CD14-positive monocyte (primary cell): ENCODE data around the gene SPRY4. TPM values are rescaled to one million over a fixed set of nuclear protein-coding genes. Genes with fewer than 3 reads are reported as not detected.

Experiments
- DNase-seq, 3 donors: peaks; one replicate each; pipeline ENCODE4 v3.0.0-alpha.2; 2011 to 2022
- H2AFZ ChIP-seq: 2 replicates; pipeline ENCODE4 v1.6.0; 2012; ENCODE audit warnings: mild to moderate bottlenecking, low read depth, low read length, inconsistent platforms; ENCODE audit not compliant: insufficient read depth, poor library complexity, severe bottlenecking
- H3K27ac ChIP-seq, 2 donors: 1 replicate in 1 of 2; 2 replicates in 1 of 2; pipeline ENCODE4 v1.5.1; 2012 to 2013; ENCODE audit warnings: low read length in 2 of 2, control low read depth in 1 of 2, inconsistent platforms in 1 of 2, low read depth in 1 of 2, mild to moderate bottlenecking in 1 of 2
- H3K27me3 ChIP-seq, 2 donors: one replicate each; pipeline versions ENCODE4 v1.6.0 to v1.6.1; 2011 to 2013; ENCODE audit warnings: low read length in 2 of 2; ENCODE audit not compliant: control insufficient read depth in 2 of 2, insufficient read depth in 2 of 2
- H3K36me3 ChIP-seq, 2 donors: replicated peaks in 1 of 2; 1 replicate in 1 of 2; 2 replicates in 1 of 2; pipeline versions ENCODE4 v1.5.1 to v1.6.1; 2012 to 2013; ENCODE audit warnings: low read length in 2 of 2, control low read depth in 1 of 2, inconsistent platforms in 1 of 2, mild to moderate bottlenecking in 1 of 2; ENCODE audit not compliant: insufficient read depth in 2 of 2, control insufficient read depth in 1 of 2
- H3K4me1 ChIP-seq, 2 donors: 1 replicate in 1 of 2; 2 replicates in 1 of 2; pipeline versions ENCODE4 v1.5.1 to v1.6.1; 2012 to 2013; ENCODE audit warnings: low read length in 2 of 2, control low read depth in 1 of 2, inconsistent platforms in 1 of 2, mild to moderate bottlenecking in 1 of 2, moderate library complexity in 1 of 2; ENCODE audit not compliant: insufficient read depth in 2 of 2, control insufficient read depth in 1 of 2
- H3K4me2 ChIP-seq: replicated peaks from 2 replicates; pipeline ENCODE3; 2012; ENCODE audit warnings: low read length, moderate library complexity, mild to moderate bottlenecking; ENCODE audit not compliant: poor library complexity, severe bottlenecking; ENCODE audit errors: extremely low read depth
- H3K4me3 ChIP-seq, 3 experiments: fragments of 200-600 bp in 1 of 3; sonication (generic) in 1 of 3; replicated peaks in 1 of 3; 1 replicate in 2 of 3; 2 replicates in 1 of 3; pipeline ENCODE4 v1.5.1; 2011 to 2013; ENCODE audit warnings: low read length in 3 of 3, mild to moderate bottlenecking in 3 of 3, control low read depth in 2 of 3, low read depth in 2 of 3, inconsistent platforms in 1 of 3, moderate library complexity in 1 of 3
- H3K79me2 ChIP-seq: 2 replicates; pipeline ENCODE4 v1.6.0; 2012; ENCODE audit warnings: mild to moderate bottlenecking, control low read depth, inconsistent platforms, low read length, moderate library complexity; ENCODE audit not compliant: insufficient read depth
- H3K9ac ChIP-seq: 2 replicates; pipeline ENCODE4 v1.6.0; 2017; ENCODE audit warnings: low read length, mild to moderate bottlenecking; ENCODE audit not compliant: insufficient read depth, poor library complexity, severe bottlenecking
- H3K9me3 ChIP-seq, 2 donors: replicated peaks in 1 of 2; 1 replicate in 1 of 2; 2 replicates in 1 of 2; pipeline versions ENCODE4 v1.5.1 to v1.6.1; 2012 to 2013; ENCODE audit warnings: low read length in 2 of 2, control low read depth in 1 of 2; ENCODE audit not compliant: control insufficient read depth in 1 of 2, insufficient read depth in 1 of 2
- H4K20me1 ChIP-seq: 2 replicates; pipeline ENCODE4 v1.6.0; 2012; ENCODE audit warnings: mild to moderate bottlenecking, low read length, control low read depth, moderate library complexity; ENCODE audit not compliant: insufficient read depth
- H3K27ac Mint-ChIP-seq, 7 donors: one replicate each; pipeline ENCODE4 v1.8.0; 2020; ENCODE audit warnings: mild to moderate bottlenecking in 7 of 7, mixed read lengths in 7 of 7, moderate library complexity in 6 of 7, inconsistent platforms in 2 of 7
- H3K27me3 Mint-ChIP-seq, 3 donors: one replicate each; pipeline ENCODE4 v1.8.0; 2021 to 2022; ENCODE audit warnings: low read depth in 3 of 3, mild to moderate bottlenecking in 3 of 3, mixed read lengths in 3 of 3, moderate library complexity in 3 of 3, inconsistent platforms in 1 of 3
- H3K36me3 Mint-ChIP-seq, 2 donors: one replicate each; pipeline ENCODE4 v1.8.0; 2020; ENCODE audit warnings: mixed read lengths in 2 of 2, inconsistent platforms in 1 of 2, mild to moderate bottlenecking in 1 of 2
- H3K4me1 Mint-ChIP-seq: one replicate; pipeline ENCODE4 v1.8.0; 2020; ENCODE audit warnings: mild to moderate bottlenecking, mixed read lengths
- H3K4me3 Mint-ChIP-seq, 2 donors: one replicate each; pipeline ENCODE4 v1.8.0; 2020; ENCODE audit warnings: mild to moderate bottlenecking in 2 of 2, mixed read lengths in 2 of 2, moderate library complexity in 1 of 2
- H3K9me3 Mint-ChIP-seq, 7 donors: one replicate each; pipeline ENCODE4 v1.8.0; 2020 to 2022; ENCODE audit warnings: mixed read lengths in 7 of 7, mild to moderate bottlenecking in 6 of 7, moderate library complexity in 6 of 7, inconsistent platforms in 2 of 7
- CTCF ChIP-seq: fragments of 200-600 bp; IDR thresholded peaks from one replicate; pipeline ENCODE4 v1.8.0; 2022; ENCODE audit warnings: antibody characterized with exemption, mild to moderate bottlenecking
- WGBS: methylation state at CpG from one replicate; pipeline ENCODE4 v1.1.5; 2013; ENCODE audit warnings: missing lambda C conversion rate; ENCODE audit not compliant: insufficient coverage; 5-methylcytosine and 5-hydroxymethylcytosine counted together
- intact Hi-C, 2 donors: fragments of 100-400 bp; cut with micrococcal nuclease; formaldehyde crosslinking; loops; one replicate each; pipeline versions ENCODE4 v1.15.0 to v1.15.1; 2023
- polyA plus RNA-seq, 3 donors: library from polyadenylated mRNA; depleted of rRNA in 1 of 3; unstranded in 2 of 3; stranded (reverse) in 1 of 3; fragments of 300-500 nt in 2 of 3; fragments of >200 nt in 1 of 3; fragmentation: Illumina TruSeq in 2 of 3; gene quantifications; 1 replicate in 2 of 3; 2 replicates in 1 of 3; pipeline ENCODE4 v1.2.3, GENCODE V29; 2012 to 2021

Gene SPRY4
- polyA plus RNA-seq, 3 donors, result not detected

- H3K36me3 ChIP-seq, result no peaks in the 10 kb centered on the region
Measured at GRCh38 chr5:142296914-142297417, 27.9 kb downstream of the SPRY4 start.

More at GRCh38 chr5:142296914-142297417, 27.9 kb downstream of the SPRY4 start:
- Histone ChIP-seq H3K4me1 (no peaks in the 10 kb centered on the region), H3K4me3 (no peak overlapping the region), H3K9me3 (no peaks in the 10 kb centered on the region), H2AFZ (no peak overlapping the region), H3K27ac (no peak overlapping the region), H4K20me1 (no peaks in the 10 kb centered on the region), H3K79me2 (no peaks in the 10 kb centered on the region), H3K9ac (no peak overlapping the region), H3K4me2 (no peak overlapping the region), H3K27me3 (peaks cover 0 to under 1% of the 10 kb centered on the region in 2 donors)
- TF ChIP-seq CTCF, result no peak
- intact Hi-C loops, result no loop called here
- no peak overlapping the region for H3K27ac Mint-ChIP-seq
- no peaks in the 10 kb centered on the region for H3K36me3 Mint-ChIP-seq
- H3K27me3 Mint-ChIP-seq, result peaks cover 7 to 23% (median 14%) of the 10 kb centered on the region in 3 donors
- no peaks in the 10 kb centered on the region for H3K4me1 Mint-ChIP-seq
- DNase-seq, result no peak
- H3K4me3 Mint-ChIP-seq, result no peak overlapping the region
- 100% methylated on average over 2 of the region's 7 CpGs for WGBS
- peaks cover 0 to 4% (median 0%) of the 10 kb centered on the region in 7 donors for H3K9me3 Mint-ChIP-seq
